Neural cell (in vitro differentiated cells): ENCODE measurements around the gene SRRM2. TPM values are rescaled to one million over a fixed set of nuclear protein-coding genes. Genes with fewer than 3 reads are reported as not detected.
A peak's percentile ranks its signal among the peaks of the same experiment; 100 is the strongest.

Source experiments
- H2AFZ ChIP-seq: fragments of 200-600, 300-800 bp; sonication (generic), shearing (Covaris generic); 2 replicates; pipeline ENCODE4 v1.6.0; 2014; ENCODE audit warnings: low read depth, mild to moderate bottlenecking, antibody characterized with exemption, low read length, moderate library complexity
- H3F3A ChIP-seq: fragments of 200-600 bp; shearing (Covaris generic); 2 replicates; pipeline ENCODE4 v1.6.1; 2016; ENCODE audit warnings: mild to moderate bottlenecking, moderate library complexity, mixed read lengths, antibody characterized with exemption, low read length; ENCODE audit not compliant: insufficient read depth, poor library complexity, severe bottlenecking
- H3K27ac ChIP-seq: fragments of 200-600, 300-800 bp; sonication (generic), shearing (Covaris generic); 2 replicates; pipeline ENCODE4 v1.5.1; 2014; ENCODE audit warnings: mild to moderate bottlenecking, low read length, moderate library complexity
- H3K27me3 ChIP-seq: fragments of 300-800, 200-600 bp; sonication (generic), shearing (Covaris generic); 2 replicates; pipeline ENCODE4 v1.6.0; 2014; ENCODE audit warnings: mild to moderate bottlenecking, low read depth, low read length, moderate library complexity; ENCODE audit not compliant: insufficient read depth
- H3K36me3 ChIP-seq: fragments of 300-800, 200-600 bp; sonication (generic), shearing (Covaris generic); 2 replicates; pipeline ENCODE4 v1.5.1; 2014; ENCODE audit warnings: mild to moderate bottlenecking, antibody characterized with exemption, low read length, moderate library complexity; ENCODE audit not compliant: insufficient read depth
- H3K4me2 ChIP-seq: fragments of 300-800, 200-600 bp; sonication (generic), shearing (Covaris generic); 2 replicates; pipeline ENCODE4 v1.6.0; 2014; ENCODE audit warnings: mild to moderate bottlenecking, low read length
- H3K4me3 ChIP-seq: fragments of 300-800, 200-600 bp; sonication (generic), shearing (Covaris generic); 2 replicates; pipeline ENCODE4 v1.5.1; 2014; ENCODE audit warnings: mild to moderate bottlenecking, low read length, moderate library complexity
- H3K79me2 ChIP-seq: fragments of 200-600 bp; shearing (Covaris generic); replicated peaks from 2 replicates; pipeline ENCODE4 v1.6.0; 2014; ENCODE audit warnings: mild to moderate bottlenecking, low read length, moderate library complexity; ENCODE audit not compliant: insufficient read depth
- H3K9ac ChIP-seq: fragments of 300-800, 200-600 bp; sonication (generic), shearing (Covaris generic); 2 replicates; pipeline ENCODE4 v1.6.1; 2016; ENCODE audit warnings: mild to moderate bottlenecking, low read length, mixed read lengths
- H3K9me2 ChIP-seq: fragments of 200-600 bp; shearing (Covaris generic); 2 replicates; pipeline ENCODE4 v1.6.1; 2016; ENCODE audit warnings: mild to moderate bottlenecking, low read length, mixed read lengths; ENCODE audit not compliant: insufficient read depth
- H3K9me3 ChIP-seq: fragments of 200-600, 300-800 bp; sonication (generic), shearing (Covaris generic); 2 replicates; pipeline ENCODE4 v1.6.1; 2016; ENCODE audit warnings: mild to moderate bottlenecking, mixed run types, low read length, moderate library complexity, mixed read lengths
- H4K20me1 ChIP-seq: fragments of 200-600 bp; shearing (Covaris generic); 2 replicates; pipeline ENCODE4 v1.6.1; 2016; ENCODE audit warnings: mild to moderate bottlenecking, mixed run types; ENCODE audit not compliant: insufficient read depth
- CTCF ChIP-seq: fragments of 450-650 bp; IDR thresholded peaks from 2 replicates; pipeline ENCODE4 v1.5.1; 2014; ENCODE audit warnings: antibody characterized with exemption, mild to moderate bottlenecking, moderate library complexity; ENCODE audit not compliant: poor library complexity, severe bottlenecking
- EP300 ChIP-seq: fragments of 450-650 bp; conservative IDR thresholded peaks from 2 replicates; pipeline ENCODE4 v1.6.1; 2014; ENCODE audit warnings: antibody characterized with exemption, mild to moderate bottlenecking, moderate library complexity; ENCODE audit not compliant: poor library complexity, severe bottlenecking
- EZH2 ChIP-seq: fragments of 200-600, 300-800 bp; shearing (Covaris generic), sonication (generic); IDR thresholded peaks from 2 replicates; pipeline ENCODE4 v1.6.1; 2014; ENCODE audit warnings: antibody characterized with exemption, low read length, borderline replicate concordance, mild to moderate bottlenecking; ENCODE audit not compliant: insufficient read depth, poor library complexity, severe bottlenecking
- MXI1 ChIP-seq: fragments of 450-650 bp; conservative IDR thresholded peaks from 2 replicates; pipeline ENCODE4 v1.6.1; 2014; ENCODE audit warnings: antibody characterized with exemption, mild to moderate bottlenecking; ENCODE audit not compliant: poor library complexity, severe bottlenecking
- POLR2AphosphoS5 ChIP-seq: IDR thresholded peaks from 2 replicates; pipeline ENCODE4 v1.6.1; 2012
- RAD21 ChIP-seq: fragments of 450-650 bp; conservative IDR thresholded peaks from 2 replicates; pipeline ENCODE4 v1.6.1; 2014; ENCODE audit warnings: antibody characterized with exemption, mild to moderate bottlenecking, moderate library complexity
- REST ChIP-seq: IDR thresholded peaks from 2 replicates; pipeline ENCODE4 v1.6.1; 2012; ENCODE audit warnings: borderline replicate concordance
- SMC3 ChIP-seq: fragments of 450-650 bp; conservative IDR thresholded peaks from 2 replicates; pipeline ENCODE4 v1.6.1; 2014; ENCODE audit warnings: antibody characterized with exemption, mild to moderate bottlenecking, moderate library complexity; ENCODE audit not compliant: poor library complexity
- TAF1 ChIP-seq: IDR thresholded peaks from 2 replicates; pipeline ENCODE4 v1.6.1; 2012; ENCODE audit warnings: low read depth
- polyA minus RNA-seq: library from RNA; depleted of rRNA, polyadenylated mRNA; stranded (reverse); fragments of >200 nt; gene quantifications from 2 replicates; pipeline ENCODE4 v1.2.3, GENCODE V29; 2014
- polyA plus RNA-seq: library from polyadenylated mRNA; depleted of rRNA; stranded (reverse); fragments of >200 nt; gene quantifications from 2 replicates; pipeline ENCODE4 v1.2.3, GENCODE V29; 2014

Gene SRRM2
- polyA plus RNA-seq: 40.0 and 58.2 TPM in 2 replicates
- 58.7 and 80.2 TPM in 2 replicates for polyA minus RNA-seq

- H3K36me3 ChIP-seq: no peaks in the 10 kb centered on the region
- H2AFZ ChIP-seq: peak within 1 kb of the TSS; percentile 87
- no peaks in the 10 kb centered on the region for H3K27me3 ChIP-seq
- H4K20me1 ChIP-seq: peaks cover 10% of the 10 kb centered on the region
- H3K4me2 ChIP-seq: peak within 1 kb of the TSS; percentile 79
- peaks cover 3% of the 10 kb centered on the region for H3F3A ChIP-seq
- peak within 1 kb of the TSS; percentile 100 for H3K27ac ChIP-seq
- H3K9ac ChIP-seq: peak within 1 kb of the TSS; percentile 99
- H3K9me2 ChIP-seq: no peaks in the 10 kb centered on the region
- H3K4me3 ChIP-seq: peak within 1 kb of the TSS; percentile 98
- no peak for TF ChIP-seq EZH2
- no peak for TF ChIP-seq RAD21
- peak; percentile 97 for TF ChIP-seq POLR2AphosphoS5
- peak; percentile 54 for TF ChIP-seq REST
- no peak for TF ChIP-seq SMC3
- peak; percentile 78 for TF ChIP-seq TAF1
- TF ChIP-seq EP300: peak; percentile 78
- TF ChIP-seq MXI1: peak; percentile 67
- TF ChIP-seq CTCF: peak; percentile 28
- peaks cover 46% of the 10 kb centered on the region for H3K79me2 ChIP-seq
- no peaks in the 10 kb centered on the region for H3K9me3 ChIP-seq
Measured at GRCh38 chr16:2752035-2752849, at the start of gene SRRM2. SRRM2 (plus strand) TSS chr16:2752638; CDS start chr16:2756365, 3,727 bp downstream.

- TF ChIP-seq TAF1: no peak
- TF ChIP-seq SMC3: no peak
- TF ChIP-seq EZH2: no peak
- TF ChIP-seq POLR2AphosphoS5: no peak
- TF ChIP-seq CTCF: no peak
- no peak for TF ChIP-seq EP300
- no peak for TF ChIP-seq REST
- no peak overlapping the region for H3K27ac ChIP-seq
- no peak overlapping the region for H3K4me2 ChIP-seq
- no peak overlapping the region for H3K4me3 ChIP-seq
- H2AFZ ChIP-seq: no peak overlapping the region
- H3K9me2 ChIP-seq: no peaks in the 10 kb centered on the region
- H3F3A ChIP-seq: no peaks in the 10 kb centered on the region
- no peaks in the 10 kb centered on the region for H4K20me1 ChIP-seq
- H3K9ac ChIP-seq: no peak overlapping the region
- H3K36me3 ChIP-seq: no peaks in the 10 kb centered on the region
- H3K79me2 ChIP-seq: no peaks in the 10 kb centered on the region
- H3K9me3 ChIP-seq: no peaks in the 10 kb centered on the region
- H3K27me3 ChIP-seq: no peaks in the 10 kb centered on the region
Measured at GRCh38 chr16:2702871-2703745, 49.3 kb upstream of the SRRM2 start.
